Measurements from ENCODE around the gene COL6A3.

Gene COL6A3

DNA sequence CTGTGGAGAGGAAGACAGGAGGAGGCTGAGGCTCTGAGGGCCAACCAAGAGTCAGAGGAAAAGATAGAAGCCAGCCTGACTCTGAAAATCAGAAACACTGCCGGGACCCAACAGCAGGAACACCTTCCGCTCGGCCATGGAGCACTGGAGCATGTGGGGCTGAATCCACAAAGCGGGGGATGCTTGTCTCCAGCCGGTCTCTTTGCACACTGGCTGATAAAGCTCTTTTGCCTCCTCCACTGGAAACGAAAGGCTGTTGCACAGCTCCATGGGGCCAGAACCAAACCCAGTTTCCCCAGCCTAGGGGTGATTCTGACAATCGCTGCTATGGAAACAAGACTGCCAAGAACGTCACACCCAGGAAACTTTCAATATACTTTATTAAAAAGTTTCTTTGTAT, 90.3 kb downstream of the COL6A3 start:
- Histone ChIP-seq H2AFZ (ENCODE audit: low read depth) (no peak overlapping the region), H3K4me1 (ENCODE audit: low read depth, poor library complexity, severe bottlenecking) (no peaks in the 10 kb centered on the region), H3K27me3 (ENCODE audit: insufficient read depth, low read depth) (no peaks in the 10 kb centered on the region), H4K20me1 (ENCODE audit: insufficient read depth) (no peaks in the 10 kb centered on the region), H3K36me3 (ENCODE audit: insufficient read depth) (no peaks in the 10 kb centered on the region), H3K4me3 (IDR thresholded peaks at IDR 0.05; ENCODE audit: insufficient read depth, low read depth, low read length) (no peak overlapping the region), H3K9ac (no peak overlapping the region), H3K4me2 (no peak overlapping the region), H3K79me2 (ENCODE audit: insufficient read depth, low read depth) (no peaks in the 10 kb centered on the region), H3K27ac (no peak overlapping the region)
- TF ChIP-seq, protein P1, sequence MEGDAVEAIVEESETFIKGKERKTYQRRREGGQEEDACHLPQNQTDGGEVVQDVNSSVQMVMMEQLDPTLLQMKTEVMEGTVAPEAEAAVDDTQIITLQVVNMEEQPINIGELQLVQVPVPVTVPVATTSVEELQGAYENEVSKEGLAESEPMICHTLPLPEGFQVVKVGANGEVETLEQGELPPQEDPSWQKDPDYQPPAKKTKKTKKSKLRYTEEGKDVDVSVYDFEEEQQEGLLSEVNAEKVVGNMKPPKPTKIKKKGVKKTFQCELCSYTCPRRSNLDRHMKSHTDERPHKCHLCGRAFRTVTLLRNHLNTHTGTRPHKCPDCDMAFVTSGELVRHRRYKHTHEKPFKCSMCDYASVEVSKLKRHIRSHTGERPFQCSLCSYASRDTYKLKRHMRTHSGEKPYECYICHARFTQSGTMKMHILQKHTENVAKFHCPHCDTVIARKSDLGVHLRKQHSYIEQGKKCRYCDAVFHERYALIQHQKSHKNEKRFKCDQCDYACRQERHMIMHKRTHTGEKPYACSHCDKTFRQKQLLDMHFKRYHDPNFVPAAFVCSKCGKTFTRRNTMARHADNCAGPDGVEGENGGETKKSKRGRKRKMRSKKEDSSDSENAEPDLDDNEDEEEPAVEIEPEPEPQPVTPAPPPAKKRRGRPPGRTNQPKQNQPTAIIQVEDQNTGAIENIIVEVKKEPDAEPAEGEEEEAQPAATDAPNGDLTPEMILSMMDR (conservative IDR thresholded peaks at IDR 0.05; ENCODE audit: low read depth, low read length): no peak

- H3K4me3 ChIP-seq (IDR thresholded peaks at IDR 0.05; ENCODE audit: insufficient read depth, low read depth, low read length): no peak overlapping the region
- no peaks in the 10 kb centered on the region for H3K27me3 ChIP-seq (ENCODE audit: insufficient read depth, low read depth)
- no peaks in the 10 kb centered on the region for H3K79me2 ChIP-seq (ENCODE audit: insufficient read depth, low read depth)
- H3K9ac ChIP-seq: no peak overlapping the region
- no peaks in the 10 kb centered on the region for H3K36me3 ChIP-seq (ENCODE audit: insufficient read depth)
- H4K20me1 ChIP-seq (ENCODE audit: insufficient read depth): no peaks in the 10 kb centered on the region
- TF ChIP-seq, protein P1 (conservative IDR thresholded peaks at IDR 0.05; ENCODE audit: low read depth, low read length): no peak; the same call in 1 of the 2 replicates
- H3K4me2 ChIP-seq: no peak overlapping the region
- H3K4me1 ChIP-seq (ENCODE audit: low read depth, poor library complexity, severe bottlenecking): no peaks in the 10 kb centered on the region
- H2AFZ ChIP-seq (ENCODE audit: low read depth): no peak overlapping the region
- H3K27ac ChIP-seq: no peak overlapping the region
Measured at GRCh38 chr2:237322564-237322963, 91.4 kb downstream of the COL6A3 start.

DNA sequence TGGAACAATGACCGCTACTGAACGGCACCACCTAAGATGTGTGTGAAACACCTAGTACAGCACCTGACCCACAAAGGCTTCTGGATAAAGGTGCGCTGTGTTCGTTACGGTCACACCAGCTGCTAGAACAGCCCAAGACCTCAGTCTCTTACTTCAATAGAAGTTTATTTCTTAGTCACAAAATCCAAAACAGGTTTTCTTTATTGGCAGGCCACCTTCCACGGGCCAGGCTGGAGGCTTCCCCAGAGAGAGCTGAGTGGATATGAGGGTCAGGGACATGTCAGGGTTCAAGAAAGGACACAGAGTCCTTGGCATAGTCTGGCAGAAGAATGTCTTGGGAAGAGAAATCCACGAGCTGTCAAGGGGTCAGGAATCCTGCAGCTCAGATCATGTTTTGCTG, 92.2 kb downstream of the COL6A3 start:
- no peak overlapping the region for H3K4me2 ChIP-seq
- H3K27ac ChIP-seq: no peak overlapping the region
- H4K20me1 ChIP-seq (ENCODE audit: insufficient read depth): no peaks in the 10 kb centered on the region
- no peaks in the 10 kb centered on the region for H3K4me1 ChIP-seq (ENCODE audit: low read depth, poor library complexity, severe bottlenecking)
- H3K36me3 ChIP-seq (ENCODE audit: insufficient read depth): no peaks in the 10 kb centered on the region
- H3K4me3 ChIP-seq (IDR thresholded peaks at IDR 0.05; ENCODE audit: insufficient read depth, low read depth, low read length): no peak overlapping the region
- H3K27me3 ChIP-seq (ENCODE audit: insufficient read depth, low read depth): no peaks in the 10 kb centered on the region
- TF ChIP-seq, protein P1 (conservative IDR thresholded peaks at IDR 0.05; ENCODE audit: low read depth, low read length): no peak
- H3K9ac ChIP-seq: no peak overlapping the region
- H2AFZ ChIP-seq (ENCODE audit: low read depth): no peak overlapping the region
- H3K79me2 ChIP-seq (ENCODE audit: insufficient read depth, low read depth): no peaks in the 10 kb centered on the region

DNA sequence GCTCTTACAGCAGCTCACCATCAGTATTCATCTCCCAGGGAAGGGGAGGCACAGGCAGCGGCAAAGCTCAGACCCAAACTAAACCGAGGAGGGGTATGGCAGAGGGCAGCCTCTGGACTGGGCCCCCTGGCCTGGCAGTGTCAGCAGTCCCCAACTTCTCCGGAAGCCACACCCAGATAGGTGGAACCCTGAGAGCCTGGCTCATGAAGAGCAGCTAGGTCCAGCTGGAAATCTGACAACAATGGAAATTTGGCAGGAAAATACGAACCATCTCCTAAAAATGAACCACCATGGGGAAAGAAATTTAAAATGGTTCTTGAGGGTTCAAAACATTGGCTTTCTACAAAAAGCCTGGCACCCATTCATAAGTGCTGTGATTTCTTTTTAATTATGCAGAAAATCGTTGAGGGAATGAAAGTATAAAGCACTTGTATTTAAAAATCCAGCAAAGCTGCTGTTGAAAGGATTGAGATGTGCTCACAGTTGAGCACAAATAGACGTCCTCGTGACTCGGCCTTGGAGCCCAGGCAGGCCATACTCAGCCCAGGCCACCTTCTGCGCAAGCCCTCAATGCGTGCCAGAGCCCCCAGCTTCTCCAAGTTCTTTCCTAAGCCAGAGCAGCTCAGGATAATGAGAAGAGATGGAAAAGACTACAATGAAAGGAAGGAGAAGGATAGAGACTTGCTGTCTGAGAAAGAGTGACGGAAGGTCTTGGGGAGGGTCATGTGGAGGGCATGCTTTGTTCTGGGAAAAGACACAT, 93.0 kb downstream of the COL6A3 start:
- no peak overlapping the region for H3K4me2 ChIP-seq
- H3K27me3 ChIP-seq (ENCODE audit: insufficient read depth, low read depth): no peaks in the 10 kb centered on the region
- no peaks in the 10 kb centered on the region for H3K4me1 ChIP-seq (ENCODE audit: low read depth, poor library complexity, severe bottlenecking)
- no peaks in the 10 kb centered on the region for H3K79me2 ChIP-seq (ENCODE audit: insufficient read depth, low read depth)
- H3K27ac ChIP-seq: no peak overlapping the region
- no peak overlapping the region for H3K9ac ChIP-seq
- no peaks in the 10 kb centered on the region for H3K36me3 ChIP-seq (ENCODE audit: insufficient read depth)
- no peaks in the 10 kb centered on the region for H4K20me1 ChIP-seq (ENCODE audit: insufficient read depth)
- no peak overlapping the region for H2AFZ ChIP-seq (ENCODE audit: low read depth)
- TF ChIP-seq, protein P1 (conservative IDR thresholded peaks at IDR 0.05; ENCODE audit: low read depth, low read length): no peak
- H3K4me3 ChIP-seq (IDR thresholded peaks at IDR 0.05; ENCODE audit: insufficient read depth, low read depth, low read length): no peak overlapping the region

All from KMS-11 (cell line).